H1 (cell line): ENCODE data around the gene CDCA5.

Experiments used
- ATF2 ChIP-seq: IDR thresholded peaks from 2 replicates; pipeline ENCODE4 v1.6.1; 2012; ENCODE audit warnings: low read length, inconsistent platforms
- CEBPB ChIP-seq: IDR thresholded peaks from 2 replicates; pipeline ENCODE4 v1.6.1; 2012; ENCODE audit warnings: low read depth, low read length
- CTCF ChIP-seq, 3 experiments: IDR thresholded peaks; 1 replicate in 2 of 3; 2 replicates in 1 of 3; pipeline versions ENCODE4 v1.5.1 to v1.6.1; 2011; ENCODE audit warnings: low read length in 3 of 3, mild to moderate bottlenecking in 3 of 3, inconsistent platforms in 2 of 3, low read depth in 1 of 3, moderate library complexity in 1 of 3; ENCODE audit not compliant: insufficient read depth in 1 of 3; ENCODE audit errors: control extremely low read depth in 1 of 3
- E2F6 ChIP-seq: IDR thresholded peaks from 2 replicates; pipeline ENCODE4 v1.6.1; 2012; ENCODE audit warnings: inconsistent platforms
- EGR1 ChIP-seq: IDR thresholded peaks from 2 replicates; pipeline ENCODE4 v1.6.1; 2011; ENCODE audit warnings: low read depth, low read length, borderline replicate concordance
- HDAC2 ChIP-seq, 2 experiments: fragments of 300-600 bp in 1 of 2; sonication (generic) in 1 of 2; IDR thresholded peaks; 2 replicates each; pipeline ENCODE4 v1.6.1; 2011 to 2012; ENCODE audit warnings: low read depth in 2 of 2, low read length in 2 of 2, mild to moderate bottlenecking in 2 of 2, moderate library complexity in 2 of 2, borderline replicate concordance in 1 of 2, inconsistent platforms in 1 of 2
- JUND ChIP-seq: IDR thresholded peaks from 2 replicates; pipeline ENCODE4 v1.6.1; 2011; ENCODE audit warnings: mild to moderate bottlenecking, improper control_type of control experiment, low read length
- POLR2A ChIP-seq, 2 experiments: IDR thresholded peaks; 1 replicate in 1 of 2; 2 replicates in 1 of 2; pipeline ENCODE4 v1.6.1; 2011; ENCODE audit warnings: low read depth in 2 of 2, low read length in 2 of 2, mild to moderate bottlenecking in 2 of 2; ENCODE audit errors: control extremely low read depth in 1 of 2
- POLR2AphosphoS5 ChIP-seq: IDR thresholded peaks from 2 replicates; pipeline ENCODE4 v1.6.1; 2011; ENCODE audit warnings: low read depth, low read length
- RBBP5 ChIP-seq: IDR thresholded peaks from 2 replicates; pipeline ENCODE4 v1.7.1; 2012; ENCODE audit warnings: low read depth, mild to moderate bottlenecking, inconsistent platforms, low read length, moderate library complexity, borderline replicate concordance
- RNF2 ChIP-seq: fragments of 200-900, 300-1000 bp; sonication (generic); IDR thresholded peaks from 2 replicates; pipeline ENCODE4 v1.7.1; 2016; ENCODE audit warnings: borderline replicate concordance, low read depth, mild to moderate bottlenecking, antibody characterized with exemption, low read length; ENCODE audit not compliant: poor library complexity, severe bottlenecking; ENCODE audit errors: missing control alignments
- ZNF274 ChIP-seq: IDR thresholded peaks from 2 replicates; pipeline ENCODE4 v1.7.0; 2012; ENCODE audit warnings: low read length, borderline replicate concordance; ENCODE audit errors: extremely low read depth

- TF ChIP-seq RBBP5: no peak
- TF ChIP-seq CTCF (IDR thresholded peaks at IDR 0.05; ENCODE audit: control extremely low read depth in 1 of 3, insufficient read depth in 1 of 3, low read depth in 1 of 3, low read length in 3 of 3): no peak
- TF ChIP-seq CEBPB: no peak
- TF ChIP-seq POLR2AphosphoS5: no peak
- TF ChIP-seq HDAC2 (IDR thresholded peaks at IDR 0.05; ENCODE audit: borderline replicate concordance in 1 of 2, low read depth in 2 of 2, low read length in 2 of 2): no peak
- no peak for TF ChIP-seq JUND
- no peak for TF ChIP-seq ATF2
- no peak for TF ChIP-seq E2F6
- TF ChIP-seq POLR2A (IDR thresholded peaks at IDR 0.05; ENCODE audit: control extremely low read depth in 1 of 2, low read depth in 2 of 2, low read length in 2 of 2): no peak
- no peak for TF ChIP-seq RNF2
- no peak for TF ChIP-seq ZNF274
- TF ChIP-seq EGR1: no peak
These were observed 14.6 kb downstream of the CDCA5 start for GRCh38 chr11:65069217-65069616.
